22Rv1 (cell line): ENCODE data around the gene CAMTA2.

ENCODE experiments used
- ZFX ChIP-seq: fragments of 450-650 bp; IDR thresholded peaks from 2 replicates; pipeline ENCODE4 v1.6.1; 2017; ENCODE audit warnings: antibody characterized with exemption, borderline replicate concordance
- TF ChIP-seq, protein P1 (sequence below): fragments of 450-650 bp; IDR thresholded peaks from 2 replicates; pipeline ENCODE4 v1.5.1; 2017; ENCODE audit warnings: mild to moderate bottlenecking

DNA sequence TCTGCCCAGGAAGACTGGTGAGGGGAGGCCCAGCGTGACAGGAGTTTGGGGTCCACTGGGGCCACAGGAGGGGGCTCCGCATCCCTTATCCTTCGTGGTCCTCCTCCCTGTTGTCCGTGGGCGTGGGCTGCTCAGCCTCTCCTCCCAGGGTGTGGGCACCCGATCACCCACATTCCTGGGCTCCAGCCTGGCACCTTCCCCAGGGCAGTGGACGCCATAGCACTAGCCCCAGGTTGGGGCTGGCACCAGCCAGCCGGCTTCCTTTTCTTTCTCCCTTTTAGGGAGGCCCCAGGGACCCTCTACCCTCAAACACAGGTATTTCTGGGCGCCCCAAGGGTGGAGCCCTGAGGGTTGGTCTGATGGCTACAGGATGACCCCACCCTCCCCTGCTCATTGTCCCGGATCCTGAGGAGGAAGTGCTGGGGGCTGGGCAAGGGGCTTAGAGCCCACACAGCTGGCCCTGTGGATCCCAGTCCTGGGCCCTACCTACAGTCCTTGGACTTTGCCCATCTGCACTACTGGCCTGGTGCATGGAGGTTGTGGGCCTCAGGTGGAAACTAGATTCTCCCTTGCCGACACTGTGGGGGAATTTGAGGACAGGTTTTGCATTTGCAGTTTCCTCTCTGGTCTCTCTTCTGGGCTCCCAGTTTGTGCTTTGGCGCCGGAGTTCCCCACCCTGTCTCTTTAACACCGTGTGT, 11.4 kb upstream of the CAMTA2 start:
- TF ChIP-seq, protein P1, sequence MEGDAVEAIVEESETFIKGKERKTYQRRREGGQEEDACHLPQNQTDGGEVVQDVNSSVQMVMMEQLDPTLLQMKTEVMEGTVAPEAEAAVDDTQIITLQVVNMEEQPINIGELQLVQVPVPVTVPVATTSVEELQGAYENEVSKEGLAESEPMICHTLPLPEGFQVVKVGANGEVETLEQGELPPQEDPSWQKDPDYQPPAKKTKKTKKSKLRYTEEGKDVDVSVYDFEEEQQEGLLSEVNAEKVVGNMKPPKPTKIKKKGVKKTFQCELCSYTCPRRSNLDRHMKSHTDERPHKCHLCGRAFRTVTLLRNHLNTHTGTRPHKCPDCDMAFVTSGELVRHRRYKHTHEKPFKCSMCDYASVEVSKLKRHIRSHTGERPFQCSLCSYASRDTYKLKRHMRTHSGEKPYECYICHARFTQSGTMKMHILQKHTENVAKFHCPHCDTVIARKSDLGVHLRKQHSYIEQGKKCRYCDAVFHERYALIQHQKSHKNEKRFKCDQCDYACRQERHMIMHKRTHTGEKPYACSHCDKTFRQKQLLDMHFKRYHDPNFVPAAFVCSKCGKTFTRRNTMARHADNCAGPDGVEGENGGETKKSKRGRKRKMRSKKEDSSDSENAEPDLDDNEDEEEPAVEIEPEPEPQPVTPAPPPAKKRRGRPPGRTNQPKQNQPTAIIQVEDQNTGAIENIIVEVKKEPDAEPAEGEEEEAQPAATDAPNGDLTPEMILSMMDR, result no peak
- TF ChIP-seq ZFX, result no peak
